ENCODE data around the gene POLR3B.

The POLR3B gene

GRCh38 chr12:106329231-106329982 is 28.1 kb upstream of the POLR3B start:
- H3K4me1 Mint-ChIP-seq (ENCODE audit: low read depth) = peaks cover 8% of the 10 kb centered on the region
- no peaks in the 10 kb centered on the region for H3K27me3 Mint-ChIP-seq
- H3K4me3 Mint-ChIP-seq = no peak overlapping the region
- H3K9me3 Mint-ChIP-seq = no peaks in the 10 kb centered on the region
- no peak for DNase-seq
- no peak overlapping the region for H3K27ac Mint-ChIP-seq
- peaks cover 71% of the 10 kb centered on the region for H3K36me3 Mint-ChIP-seq (ENCODE audit: low read depth)

GRCh38 chr12:106331599-106331998 is 25.9 kb upstream of the POLR3B start:
- H3K9me3 Mint-ChIP-seq = no peaks in the 10 kb centered on the region
- no peak overlapping the region for H3K27ac Mint-ChIP-seq
- H3K36me3 Mint-ChIP-seq (ENCODE audit: low read depth) = peaks cover 60% of the 10 kb centered on the region
- no peak overlapping the region for H3K4me3 Mint-ChIP-seq
- no peak for DNase-seq
- H3K27me3 Mint-ChIP-seq = no peaks in the 10 kb centered on the region
- peaks cover 16% of the 10 kb centered on the region for H3K4me1 Mint-ChIP-seq (ENCODE audit: low read depth)

- Mint-ChIP-seq H3K4me1 (ENCODE audit: low read depth) (peaks cover 19% of the 10 kb centered on the region), H3K36me3 (ENCODE audit: low read depth) (peaks cover 61% of the 10 kb centered on the region), H3K27me3 (no peaks in the 10 kb centered on the region), H3K9me3 (no peaks in the 10 kb centered on the region), H3K4me3 (no peak overlapping the region), H3K27ac (no peak overlapping the region)
- DNase-seq = no peak
Measured at GRCh38 chr12:106332536-106332935, 25.0 kb upstream of the POLR3B start.

GRCh38 chr12:106333010-106333409 is 24.5 kb upstream of the POLR3B start:
- Mint-ChIP-seq H3K36me3 (ENCODE audit: low read depth) (peaks cover 57% of the 10 kb centered on the region), H3K9me3 (no peaks in the 10 kb centered on the region), H3K27me3 (no peaks in the 10 kb centered on the region), H3K4me3 (no peak overlapping the region), H3K27ac (no peak overlapping the region), H3K4me1 (ENCODE audit: low read depth) (peaks cover 19% of the 10 kb centered on the region)
- DNase-seq = no peak

- peaks cover 53% of the 10 kb centered on the region for H3K36me3 Mint-ChIP-seq (ENCODE audit: low read depth)
- H3K27ac Mint-ChIP-seq = peak overlapping the region; percentile 12
- peaks cover 19% of the 10 kb centered on the region for H3K4me1 Mint-ChIP-seq (ENCODE audit: low read depth)
- DNase-seq = no peak
- H3K9me3 Mint-ChIP-seq = no peaks in the 10 kb centered on the region
- H3K27me3 Mint-ChIP-seq = no peaks in the 10 kb centered on the region
- no peak overlapping the region for H3K4me3 Mint-ChIP-seq
Measured at GRCh38 chr12:106333756-106334155, 23.8 kb upstream of the POLR3B start.

- DNase-seq = no peak
- H3K9me3 Mint-ChIP-seq = no peaks in the 10 kb centered on the region
- H3K27ac Mint-ChIP-seq = peak overlapping the region; percentile 5
Measured at GRCh38 chr12:106341086-106341877, 16.3 kb upstream of the POLR3B start.

GRCh38 chr12:106342397-106343213 is 14.9 kb upstream of the POLR3B start:
- H3K9me3 Mint-ChIP-seq = no peaks in the 10 kb centered on the region
- H3K4me3 Mint-ChIP-seq = no peak overlapping the region
- no peak overlapping the region for H3K27ac Mint-ChIP-seq
- peaks cover 47% of the 10 kb centered on the region for H3K36me3 Mint-ChIP-seq (ENCODE audit: low read depth)
- no peaks in the 10 kb centered on the region for H3K27me3 Mint-ChIP-seq
- no peaks in the 10 kb centered on the region for H3K4me1 Mint-ChIP-seq (ENCODE audit: low read depth)
- DNase-seq = no peak

More at GRCh38 chr12:106341086-106341877, 16.3 kb upstream of the POLR3B start:
- no peak overlapping the region for H3K4me3 Mint-ChIP-seq
- peaks cover 3% of the 10 kb centered on the region for H3K4me1 Mint-ChIP-seq (ENCODE audit: low read depth)
- no peaks in the 10 kb centered on the region for H3K27me3 Mint-ChIP-seq
- H3K36me3 Mint-ChIP-seq (ENCODE audit: low read depth) = peaks cover 48% of the 10 kb centered on the region

- no peak for DNase-seq
- H3K4me1 Mint-ChIP-seq (ENCODE audit: low read depth) = no peaks in the 10 kb centered on the region
- no peaks in the 10 kb centered on the region for H3K9me3 Mint-ChIP-seq
- no peaks in the 10 kb centered on the region for H3K27me3 Mint-ChIP-seq
- H3K4me3 Mint-ChIP-seq = no peak overlapping the region
- H3K36me3 Mint-ChIP-seq (ENCODE audit: low read depth) = peaks cover 50% of the 10 kb centered on the region
- no peak overlapping the region for H3K27ac Mint-ChIP-seq
Measured at GRCh38 chr12:106343214-106343528, 14.4 kb upstream of the POLR3B start.

GRCh38 chr12:106344131-106344530 is 13.4 kb upstream of the POLR3B start:
- Mint-ChIP-seq H3K4me1 (ENCODE audit: low read depth) (no peaks in the 10 kb centered on the region), H3K27me3 (no peaks in the 10 kb centered on the region), H3K9me3 (no peaks in the 10 kb centered on the region), H3K36me3 (ENCODE audit: low read depth) (peaks cover 52% of the 10 kb centered on the region), H3K4me3 (no peak overlapping the region), H3K27ac (no peak overlapping the region)
- no peak for DNase-seq

- Mint-ChIP-seq H3K9me3 (no peaks in the 10 kb centered on the region), H3K4me3 (no peak overlapping the region), H3K27me3 (no peaks in the 10 kb centered on the region), H3K36me3 (ENCODE audit: low read depth) (peaks cover 46% of the 10 kb centered on the region), H3K4me1 (ENCODE audit: low read depth) (no peaks in the 10 kb centered on the region), H3K27ac (no peak overlapping the region)
- DNase-seq = no peak
Measured at GRCh38 chr12:106345746-106346145, 11.8 kb upstream of the POLR3B start.

- Mint-ChIP-seq H3K27ac (no peak overlapping the region), H3K4me1 (ENCODE audit: low read depth) (no peaks in the 10 kb centered on the region), H3K9me3 (no peaks in the 10 kb centered on the region), H3K4me3 (no peak overlapping the region), H3K27me3 (no peaks in the 10 kb centered on the region), H3K36me3 (ENCODE audit: low read depth) (peaks cover 31% of the 10 kb centered on the region)
- DNase-seq = no peak
Measured at GRCh38 chr12:106348411-106348810, 9.1 kb upstream of the POLR3B start.

GRCh38 chr12:106353175-106353574 is 4.4 kb upstream of the POLR3B start:
- no peak overlapping the region for H3K27ac Mint-ChIP-seq
- H3K27me3 Mint-ChIP-seq = no peaks in the 10 kb centered on the region
- H3K9me3 Mint-ChIP-seq = no peaks in the 10 kb centered on the region
- peaks cover 7% of the 10 kb centered on the region for H3K4me1 Mint-ChIP-seq (ENCODE audit: low read depth)
- no peak overlapping the region for H3K4me3 Mint-ChIP-seq
- H3K36me3 Mint-ChIP-seq (ENCODE audit: low read depth) = peaks cover 14% of the 10 kb centered on the region
- DNase-seq = no peak

- peak overlapping the region; percentile 98 for H3K27ac Mint-ChIP-seq
Measured at GRCh38 chr12:106358396-106359241, 1.1 kb downstream of the POLR3B start.

More at GRCh38 chr12:106358396-106359241, 1.1 kb downstream of the POLR3B start:
- Mint-ChIP-seq H3K4me1 (ENCODE audit: low read depth) (peaks cover 16% of the 10 kb centered on the region), H3K27me3 (no peaks in the 10 kb centered on the region), H3K4me3 (peak overlapping the region; percentile 95), H3K9me3 (no peaks in the 10 kb centered on the region), H3K36me3 (ENCODE audit: low read depth) (peaks cover 13% of the 10 kb centered on the region)
- DNase-seq = no peak

All from activated T-cell treated with anti-CD3 and anti-CD28 coated beads, Interleukin-2, amount 50 U/mL, for 24 hours (primary cell).